Endothelial cell of umbilical vein (primary cell): Measurements from ENCODE around the gene SRSF3.

Experiments
- EZH2 ChIP-seq: IDR thresholded peaks from 2 replicates; pipeline ENCODE4 v1.6.1; 2012; ENCODE audit warnings: borderline replicate concordance, low read depth, mild to moderate bottlenecking, moderate library complexity, low read length, inconsistent platforms; ENCODE audit not compliant: severe bottlenecking
- JUN ChIP-seq: IDR thresholded peaks from 2 replicates; pipeline ENCODE4 v1.6.1; 2011; ENCODE audit warnings: borderline replicate concordance, low read depth; ENCODE audit not compliant: insufficient read length, insufficient read depth
- POLR2A ChIP-seq: IDR thresholded peaks from 2 replicates; pipeline ENCODE4 v1.6.1; 2012; ENCODE audit warnings: low read depth, mild to moderate bottlenecking, control low read depth, low read length
- POLR2AphosphoS5 ChIP-seq: IDR thresholded peaks from 2 replicates; pipeline ENCODE4 v1.6.1; 2012; ENCODE audit warnings: low read depth, mild to moderate bottlenecking, control low read depth, low read length, moderate library complexity; ENCODE audit not compliant: insufficient read depth
- TF ChIP-seq, protein P1 (sequence below), 2 donors: IDR thresholded peaks; 1 replicate in 1 of 2; 2 replicates in 1 of 2; pipeline ENCODE4 v1.5.1; 2011; ENCODE audit warnings: low read length in 2 of 2, mild to moderate bottlenecking in 2 of 2, moderate library complexity in 2 of 2, control low read depth in 1 of 2, inconsistent platforms in 1 of 2, low read depth in 1 of 2; ENCODE audit not compliant: insufficient read depth in 1 of 2; ENCODE audit errors: extremely low read depth in 1 of 2

DNA sequence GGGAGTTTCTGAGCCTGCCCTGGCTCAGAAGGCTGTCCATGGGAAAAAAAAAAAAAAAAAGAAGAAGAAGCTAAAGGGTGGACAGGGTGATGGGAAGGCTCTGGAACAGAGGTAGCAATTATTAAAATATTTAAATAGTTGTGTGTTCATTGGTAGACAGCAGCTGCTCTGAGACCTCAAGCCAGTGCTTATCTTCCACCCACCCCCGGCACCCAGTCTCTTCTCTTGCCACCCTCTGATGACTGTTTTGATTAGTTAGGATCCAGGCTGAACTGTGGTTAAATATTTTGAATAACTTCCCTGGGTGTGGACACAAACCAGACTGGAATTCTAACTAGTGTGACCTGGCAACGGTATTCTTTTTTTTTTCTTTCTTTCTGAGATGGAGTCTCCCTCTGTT lies 16.9 kb upstream of the SRSF3 start:
- TF ChIP-seq, protein P1, sequence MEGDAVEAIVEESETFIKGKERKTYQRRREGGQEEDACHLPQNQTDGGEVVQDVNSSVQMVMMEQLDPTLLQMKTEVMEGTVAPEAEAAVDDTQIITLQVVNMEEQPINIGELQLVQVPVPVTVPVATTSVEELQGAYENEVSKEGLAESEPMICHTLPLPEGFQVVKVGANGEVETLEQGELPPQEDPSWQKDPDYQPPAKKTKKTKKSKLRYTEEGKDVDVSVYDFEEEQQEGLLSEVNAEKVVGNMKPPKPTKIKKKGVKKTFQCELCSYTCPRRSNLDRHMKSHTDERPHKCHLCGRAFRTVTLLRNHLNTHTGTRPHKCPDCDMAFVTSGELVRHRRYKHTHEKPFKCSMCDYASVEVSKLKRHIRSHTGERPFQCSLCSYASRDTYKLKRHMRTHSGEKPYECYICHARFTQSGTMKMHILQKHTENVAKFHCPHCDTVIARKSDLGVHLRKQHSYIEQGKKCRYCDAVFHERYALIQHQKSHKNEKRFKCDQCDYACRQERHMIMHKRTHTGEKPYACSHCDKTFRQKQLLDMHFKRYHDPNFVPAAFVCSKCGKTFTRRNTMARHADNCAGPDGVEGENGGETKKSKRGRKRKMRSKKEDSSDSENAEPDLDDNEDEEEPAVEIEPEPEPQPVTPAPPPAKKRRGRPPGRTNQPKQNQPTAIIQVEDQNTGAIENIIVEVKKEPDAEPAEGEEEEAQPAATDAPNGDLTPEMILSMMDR (IDR thresholded peaks at IDR 0.05; ENCODE audit: extremely low read depth in 1 of 2, insufficient read depth in 1 of 2, low read depth in 1 of 2, low read length in 2 of 2) = no peak
- TF ChIP-seq POLR2A = no peak
- no peak for TF ChIP-seq EZH2
- no peak for TF ChIP-seq JUN
- TF ChIP-seq POLR2AphosphoS5 = no peak
